GM18868 (cell line): ENCODE data around the gene DOK3.
A peak's percentile ranks its signal among the peaks of the same experiment; 100 is the strongest.
"Not testable (repeated sequence)": the region's sequence is repeated elsewhere in the genome, so short reads cannot be mapped to it uniquely, and the experiment has no call there.

ENCODE experiments used
- ATAC-seq: cut with Tn5 transposase; IDR thresholded peaks from one replicate; pipeline ENCODE4 v1.9.1; 2021; ENCODE audit warnings: mild to moderate bottlenecking, moderate library complexity; ENCODE audit not compliant: unreplicated experiment

The DOK3 gene

GRCh38 chr5:177536386-177536785 lies 26.8 kb upstream of the DOK3 start:
- ATAC-seq: no peak

- no peak for ATAC-seq
Measured at GRCh38 chr5:177535125-177535524, 25.5 kb upstream of the DOK3 start.

GRCh38 chr5:177534433-177534832 lies 24.8 kb upstream of the DOK3 start:
- not testable (repeated sequence) for ATAC-seq

- no peak for ATAC-seq
Measured at GRCh38 chr5:177531209-177531940, 21.7 kb upstream of the DOK3 start.

GRCh38 chr5:177530638-177531037 lies 21.0 kb upstream of the DOK3 start:
- ATAC-seq: no peak

GRCh38 chr5:177529247-177530203 lies 19.9 kb upstream of the DOK3 start:
- ATAC-seq: no peak

GRCh38 chr5:177528631-177529030 lies 19.0 kb upstream of the DOK3 start:
- ATAC-seq: no peak

GRCh38 chr5:177527595-177527994 lies 18.0 kb upstream of the DOK3 start:
- ATAC-seq: no peak

- ATAC-seq: no peak
Measured at GRCh38 chr5:177526791-177527190, 17.2 kb upstream of the DOK3 start.

- no peak for ATAC-seq
Measured at GRCh38 chr5:177526191-177526590, 16.6 kb upstream of the DOK3 start.

- no peak for ATAC-seq
Measured at GRCh38 chr5:177524941-177525655, 15.5 kb upstream of the DOK3 start.

- ATAC-seq: no peak
Measured at GRCh38 chr5:177524539-177524900, 14.9 kb upstream of the DOK3 start.

- no peak for ATAC-seq
Measured at GRCh38 chr5:177523711-177524538, 14.3 kb upstream of the DOK3 start.

- no peak for ATAC-seq
Measured at GRCh38 chr5:177520916-177521513, 11.4 kb upstream of the DOK3 start.

- no peak for ATAC-seq
Measured at GRCh38 chr5:177520271-177520670, 10.6 kb upstream of the DOK3 start.

GRCh38 chr5:177519463-177520235 lies 10.0 kb upstream of the DOK3 start:
- ATAC-seq: no peak

GRCh38 chr5:177516601-177517568 lies 7.3 kb upstream of the DOK3 start, which contains the start of gene DDX41:
TSS of gene DDX41 (minus strand) at chr5:177516961. CDS start at chr5:177516945, 16 bp downstream.
- peak; percentile 77 for ATAC-seq

GRCh38 chr5:177515580-177515979 lies 6.0 kb upstream of the DOK3 start:
- ATAC-seq: no peak
